Right ventricle myocardium superior (tissue), 1 donor: Measurements from ENCODE around the gene PROCR. TPM values are rescaled to one million over a fixed set of nuclear protein-coding genes. Genes with fewer than 3 reads are reported as not detected.
"Not testable (repeated sequence)": the region's sequence is repeated elsewhere in the genome, so short reads cannot be mapped to it uniquely, and the experiment has no call there.

ENCODE experiments used
- ATAC-seq: fragments of 200-7000 bp; cut with Tn5 transposase; one replicate; pipeline ENCODE4 v1.9.1; 2020; ENCODE audit warnings: mild to moderate bottlenecking; ENCODE audit not compliant: poor library complexity
- DNase-seq: peaks from one replicate; pipeline ENCODE4 v3.0.0-alpha.2; 2020
- intact Hi-C: fragments of 100-400 bp; cut with DNase I; formaldehyde crosslinking; loops from one replicate; pipeline ENCODE4 v1.11.2; 2022
- long read RNA-seq: library from polyadenylated mRNA; unstranded; transcript quantifications from one replicate; pipeline ENCODE4 v2.0.0, GENCODE V29; 2021
- total RNA-seq: library from RNA; stranded (reverse); fragmentation: NEBNext Ultra II Directional; extraction: Animal tissue kit (Norgen Biotek cat#: 25700); gene quantifications from one replicate; pipeline ENCODE4 v1.2.1, GENCODE V29; 2021
- donor health status: DM: no; HTN: yes; CAD: no; lungs with severe emphysema.

PROCR gene
- total RNA-seq, result 9.3 TPM
- long read RNA-seq, transcript PROCR-201 (4 exons, 1,348 nt), result major isoform, 12 of 20 reads
- long read RNA-seq, partial matches to known transcripts, result 2 of 20 reads
- long read RNA-seq, other reads (novel, unspliced or antisense), result 6 of 20 reads

- intact Hi-C loops, result no loop called here
- peak; percentile 91 for DNase-seq
- ATAC-seq, result peak; percentile 95
Observed at GRCh38 chr20:35171753-35172433, at the start of gene PROCR. Gene PROCR, plus strand, starts transcription at chr20:35172072. Its CDS starts 83 bp downstream, at chr20:35172155.

DNA sequence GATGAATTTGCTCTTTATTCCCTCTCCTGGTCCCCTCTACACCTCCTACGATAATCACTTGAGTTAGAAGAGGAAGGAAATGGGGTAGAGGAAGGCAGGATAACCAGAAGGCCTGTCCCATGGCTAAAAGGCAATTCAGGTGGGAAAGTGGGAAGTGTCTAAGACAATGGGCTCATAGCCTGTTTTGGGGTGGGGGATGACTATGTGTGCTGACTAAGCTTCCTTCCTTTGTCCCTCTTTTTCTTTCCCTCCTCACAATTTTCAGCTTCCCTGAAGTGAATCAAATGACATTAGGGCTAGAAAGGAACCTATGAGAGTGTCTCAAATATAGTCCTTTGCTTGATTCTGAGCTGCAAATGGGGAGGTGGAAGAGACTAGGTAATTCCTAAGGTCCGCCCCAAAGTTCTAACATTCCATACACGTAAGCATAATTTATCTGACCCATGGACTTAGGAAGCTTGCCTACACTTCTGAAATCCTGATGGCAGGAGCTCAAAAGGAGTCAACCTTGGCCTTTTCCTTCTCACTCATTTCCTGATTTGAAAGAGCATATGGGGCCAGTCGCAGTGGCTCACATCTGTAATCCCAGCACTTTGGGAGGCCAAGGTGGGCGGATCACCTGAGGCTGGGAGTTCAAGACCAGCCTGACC, 49.0 kb upstream of the PROCR start:
- intact Hi-C loops, result no loop called here
- DNase-seq, result no peak
- no peak for ATAC-seq

- intact Hi-C loops, result no loop called here
- ATAC-seq (no peak), DNase-seq (no peak)
Observed at GRCh38 chr20:35125753-35126152, 46.1 kb upstream of the PROCR start.

GRCh38 chr20:35129647-35130069, 42.2 kb upstream of the PROCR start:
- ATAC-seq (no peak), DNase-seq (no peak)
- intact Hi-C loops, result no loop called here

GRCh38 chr20:35131934-35132333, 39.9 kb upstream of the PROCR start:
- DNase-seq (no peak), ATAC-seq (no peak)
- intact Hi-C loops, result no loop called here

DNA sequence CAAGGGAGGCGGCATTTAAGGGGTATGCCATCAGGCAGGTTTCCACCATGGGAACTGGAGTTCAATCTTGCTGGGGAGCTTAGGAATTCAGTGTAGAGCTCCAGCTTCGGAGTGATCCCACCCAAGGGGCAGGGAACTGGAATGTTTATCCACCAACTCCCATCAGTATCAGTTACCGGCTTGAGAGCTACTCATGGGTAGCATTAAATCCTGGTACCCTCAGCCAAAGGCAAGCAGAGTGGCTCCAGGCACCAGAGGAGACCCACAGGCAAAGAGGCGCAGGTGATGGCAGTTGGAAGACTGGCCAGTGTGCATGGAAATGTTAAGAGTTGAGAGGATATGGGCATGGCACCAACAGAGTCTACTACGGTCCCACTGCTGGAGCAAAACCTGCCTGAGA, 38.8 kb upstream of the PROCR start:
- no peak for DNase-seq
- ATAC-seq, result no peak
- intact Hi-C loops, result no loop called here

DNA sequence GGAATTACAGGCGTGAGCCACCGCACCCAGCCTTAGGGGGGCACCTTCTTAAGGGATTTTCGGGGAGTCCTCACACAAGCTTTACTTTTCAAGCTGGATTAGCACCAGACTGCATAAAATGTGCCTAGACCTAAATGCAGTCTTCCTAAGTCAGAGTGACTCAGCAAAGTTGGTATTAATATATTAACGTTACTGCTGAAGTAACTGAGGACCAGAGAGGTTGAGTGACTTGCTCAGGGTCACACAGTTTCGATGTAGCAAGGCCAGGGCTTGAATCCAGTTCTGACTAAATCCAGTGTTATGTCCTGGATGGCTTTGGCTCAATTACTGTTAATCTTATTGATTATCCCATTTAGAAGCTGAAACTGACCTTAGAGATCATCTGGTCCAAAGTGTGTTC, 38.1 kb upstream of the PROCR start:
- DNase-seq, result no peak
- intact Hi-C loops, result no loop called here
- no peak for ATAC-seq

- ATAC-seq (peak; percentile 36), DNase-seq (peak; percentile 54)
- intact Hi-C loops, result no loop called here
Observed at GRCh38 chr20:35134472-35134871, 37.4 kb upstream of the PROCR start.

GRCh38 chr20:35134880-35135279, 37.0 kb upstream of the PROCR start:
- DNase-seq (peak; percentile 64), ATAC-seq (peak; percentile 76)
- intact Hi-C loops, result no loop called here

GRCh38 chr20:35135867-35136586, 35.8 kb upstream of the PROCR start:
- intact Hi-C loops, result no loop called here
- DNase-seq (peak; percentile 57), ATAC-seq (peak; percentile 87)

- DNase-seq (no peak), ATAC-seq (no peak)
- intact Hi-C loops, result loop anchor here (5.0 kb wide), 1 partner anchor 128 kb away; no protein-coding TSS in a partner anchor
Observed at GRCh38 chr20:35144694-35145093, 27.2 kb upstream of the PROCR start.

GRCh38 chr20:35145141-35145564, 26.7 kb upstream of the PROCR start:
- intact Hi-C loops, result loop anchor here (5.0 kb wide), 1 partner anchor 127 kb away; no protein-coding TSS in a partner anchor
- ATAC-seq (peak; percentile 39), DNase-seq (no peak)

GRCh38 chr20:35146299-35146919, 25.5 kb upstream of the PROCR start:
- DNase-seq (peak; percentile 52), ATAC-seq (peak; percentile 4)
- intact Hi-C loops, result loop anchor here (5.0 kb wide), 1 partner anchor 126 kb away; no protein-coding TSS in a partner anchor

GRCh38 chr20:35146920-35147574, 24.8 kb upstream of the PROCR start, which contains the start of gene EDEM2:
Gene EDEM2, minus strand, starts transcription at chr20:35147336. Its CDS starts 78 bp downstream, at chr20:35147258.
- intact Hi-C loops, result loop anchor here (5.0 kb wide), 1 partner anchor 125 kb away; no protein-coding TSS in a partner anchor
- ATAC-seq, result peak; percentile 97

GRCh38 chr20:35147575-35148071, 24.2 kb upstream of the PROCR start:
- peak; percentile 3 for ATAC-seq
- intact Hi-C loops, result loop anchor here (5.0 kb wide), 1 partner anchor 125 kb away; no protein-coding TSS in a partner anchor

More at GRCh38 chr20:35146920-35147574, 24.8 kb upstream of the PROCR start, which contains the start of gene EDEM2:
- peak; percentile 96 for DNase-seq

DNA sequence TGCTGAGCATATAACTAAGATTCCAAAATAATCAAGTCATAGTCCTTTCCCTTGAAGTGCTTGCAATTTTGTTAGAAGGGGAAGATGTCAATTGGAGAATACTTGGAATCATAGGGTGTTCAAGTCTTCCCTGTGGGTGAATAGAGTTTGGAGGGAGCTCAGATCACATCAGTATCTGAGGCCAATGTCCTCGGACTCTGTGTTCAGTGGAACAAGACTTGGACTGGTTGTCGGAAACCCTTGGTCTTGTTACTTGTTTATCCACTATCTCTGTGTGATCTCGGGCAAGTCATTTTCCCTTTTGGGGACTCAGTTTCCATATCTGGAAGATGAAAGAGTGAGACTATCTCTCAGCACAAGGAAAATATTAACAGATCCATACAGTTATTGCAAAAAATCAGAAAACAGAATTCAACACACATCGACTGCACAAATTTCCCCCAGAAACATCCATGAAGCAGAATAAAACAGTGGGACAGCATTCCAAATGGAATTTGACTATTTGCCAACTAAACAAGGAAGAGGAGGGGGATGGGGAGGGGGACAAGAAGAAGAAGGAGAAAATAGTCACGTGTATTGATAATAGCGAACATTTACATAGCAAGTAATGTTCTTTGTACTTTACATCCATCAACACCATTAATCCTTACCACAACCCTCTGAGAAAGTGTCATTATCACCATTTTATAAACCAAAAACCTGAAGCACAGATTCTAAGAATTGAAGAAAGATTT, 20.9 kb upstream of the PROCR start:
- intact Hi-C loops, result no loop called here
- DNase-seq (no peak), ATAC-seq (no peak)

More at GRCh38 chr20:35147575-35148071, 24.2 kb upstream of the PROCR start:
- not testable (repeated sequence) for DNase-seq

GRCh38 chr20:35151736-35152135, 20.1 kb upstream of the PROCR start:
- intact Hi-C loops, result no loop called here
- peak; percentile 73 for ATAC-seq
- no peak for DNase-seq
